ENCODE measurements around the gene GPC6.
"Not testable (repeated sequence)": the region's sequence is repeated elsewhere in the genome, so short reads cannot be mapped to it uniquely, and the experiment has no call there.

The GPC6 gene

DNA sequence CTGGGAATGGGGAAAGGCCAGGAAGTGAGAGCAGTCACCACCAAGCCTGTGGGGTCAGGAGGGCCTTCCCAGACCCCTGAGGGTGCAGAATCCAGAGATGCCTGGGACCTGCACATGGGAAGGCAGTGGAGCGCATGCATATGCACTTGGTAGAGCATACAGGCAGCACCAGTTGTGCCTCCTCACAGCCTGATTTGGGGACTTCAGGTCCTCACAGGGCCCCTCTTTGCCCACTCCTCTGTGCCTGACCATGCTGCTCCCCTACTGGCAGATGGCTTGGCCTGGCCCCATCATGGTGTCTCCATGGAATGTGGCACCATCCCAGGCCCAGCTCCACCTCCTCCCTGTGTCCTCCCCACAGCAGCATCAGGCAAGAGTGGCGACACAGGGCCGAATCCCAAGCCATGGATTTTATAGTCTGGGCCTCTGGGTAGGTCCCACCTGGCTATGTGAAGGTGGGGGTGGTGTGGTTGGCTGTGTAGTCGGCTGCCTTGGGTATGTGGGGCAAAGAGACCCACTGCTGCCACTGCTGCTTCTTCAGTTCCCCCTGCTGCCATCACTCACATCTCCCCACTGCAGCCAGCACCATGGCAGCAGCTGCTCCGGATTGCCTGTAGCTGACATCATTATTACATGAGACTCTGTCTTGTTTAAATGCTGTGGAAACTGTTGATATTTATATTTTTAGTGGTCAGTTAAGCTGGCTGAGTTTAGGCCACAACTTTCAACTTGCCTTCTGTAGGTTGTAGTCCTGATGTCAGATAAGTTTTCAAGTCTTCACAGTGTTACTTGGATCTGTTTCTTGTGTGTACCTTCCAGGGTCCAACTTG, 247.0 kb downstream of the GPC6 start:
- TF ChIP-seq, protein P1, sequence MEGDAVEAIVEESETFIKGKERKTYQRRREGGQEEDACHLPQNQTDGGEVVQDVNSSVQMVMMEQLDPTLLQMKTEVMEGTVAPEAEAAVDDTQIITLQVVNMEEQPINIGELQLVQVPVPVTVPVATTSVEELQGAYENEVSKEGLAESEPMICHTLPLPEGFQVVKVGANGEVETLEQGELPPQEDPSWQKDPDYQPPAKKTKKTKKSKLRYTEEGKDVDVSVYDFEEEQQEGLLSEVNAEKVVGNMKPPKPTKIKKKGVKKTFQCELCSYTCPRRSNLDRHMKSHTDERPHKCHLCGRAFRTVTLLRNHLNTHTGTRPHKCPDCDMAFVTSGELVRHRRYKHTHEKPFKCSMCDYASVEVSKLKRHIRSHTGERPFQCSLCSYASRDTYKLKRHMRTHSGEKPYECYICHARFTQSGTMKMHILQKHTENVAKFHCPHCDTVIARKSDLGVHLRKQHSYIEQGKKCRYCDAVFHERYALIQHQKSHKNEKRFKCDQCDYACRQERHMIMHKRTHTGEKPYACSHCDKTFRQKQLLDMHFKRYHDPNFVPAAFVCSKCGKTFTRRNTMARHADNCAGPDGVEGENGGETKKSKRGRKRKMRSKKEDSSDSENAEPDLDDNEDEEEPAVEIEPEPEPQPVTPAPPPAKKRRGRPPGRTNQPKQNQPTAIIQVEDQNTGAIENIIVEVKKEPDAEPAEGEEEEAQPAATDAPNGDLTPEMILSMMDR (conservative IDR thresholded peaks at IDR 0.05) = no peak
- no peak overlapping the region for H3K27ac ChIP-seq

DNA sequence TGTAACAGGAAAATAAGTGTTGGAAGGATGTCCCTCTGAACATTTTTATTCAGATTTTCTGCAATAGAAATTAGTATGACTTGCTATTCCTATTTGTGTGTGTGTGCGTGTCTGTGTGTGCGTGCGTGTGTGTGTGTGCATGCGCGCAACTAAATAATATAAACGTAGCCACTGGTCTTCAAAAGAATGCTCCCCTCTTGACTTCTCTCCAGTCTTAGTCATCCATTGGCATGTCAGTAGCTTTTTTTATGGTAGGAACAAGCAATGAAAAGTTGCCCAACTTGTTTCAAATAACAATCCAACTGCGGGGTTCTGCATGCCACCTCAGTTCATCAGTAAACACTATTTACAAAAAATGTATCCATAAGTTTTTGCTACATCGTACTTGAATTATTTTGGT, 249.6 kb downstream of the GPC6 start:
- TF ChIP-seq, protein P1 (conservative IDR thresholded peaks at IDR 0.05) = no peak
- H3K27ac ChIP-seq = no peak overlapping the region

GRCh38 chr13:93477238-93477637, 250.6 kb downstream of the GPC6 start:
- H3K27ac ChIP-seq = no peak overlapping the region
- TF ChIP-seq, protein P1 (conservative IDR thresholded peaks at IDR 0.05) = no peak

DNA sequence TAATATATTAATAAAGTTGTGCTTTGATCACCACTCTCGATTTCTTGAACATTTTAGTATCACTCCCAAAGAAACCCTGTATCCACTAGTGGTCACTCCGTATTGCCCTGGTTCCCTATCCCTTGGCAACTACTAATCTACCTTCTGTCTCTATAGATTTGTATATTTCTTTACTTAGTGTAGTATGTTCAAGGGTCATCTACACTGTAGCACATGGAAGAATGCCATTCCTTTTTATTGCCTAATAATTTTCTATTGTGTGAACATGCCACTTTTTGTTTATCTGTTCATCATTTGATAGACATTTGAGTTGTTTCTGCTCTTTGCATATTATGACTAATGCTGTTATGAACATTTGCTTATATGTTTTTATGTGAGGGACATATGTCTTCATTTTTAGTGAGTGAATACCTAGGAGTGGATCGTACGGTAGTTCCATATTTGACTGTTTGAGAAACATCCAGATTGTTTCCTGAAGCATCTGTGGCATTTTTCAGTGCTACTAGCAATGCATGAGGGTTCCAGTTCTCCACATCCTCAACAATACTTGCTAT, 254.0 kb downstream of the GPC6 start:
- no peak overlapping the region for H3K27ac ChIP-seq
- TF ChIP-seq, protein P1 (conservative IDR thresholded peaks at IDR 0.05) = no peak

DNA sequence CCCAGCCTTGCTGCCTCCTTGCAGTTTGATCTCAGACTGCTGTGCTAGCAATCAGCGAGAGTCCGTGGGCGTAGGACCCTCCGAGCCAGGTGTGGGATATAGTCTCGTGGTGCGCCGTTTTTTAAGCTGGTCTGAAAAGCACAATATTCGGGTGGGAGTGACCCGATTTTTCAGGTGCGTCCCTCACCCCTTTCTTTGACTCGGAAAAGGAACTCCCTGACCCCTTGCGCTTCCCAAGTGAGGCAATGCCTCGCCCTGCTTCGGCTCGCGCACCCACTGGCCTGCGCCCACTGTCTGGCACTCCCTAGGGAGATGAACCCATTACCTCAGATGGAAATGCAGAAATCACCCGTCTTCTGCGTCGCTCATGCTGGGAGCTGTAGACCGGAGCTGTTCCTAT, 269.5 kb downstream of the GPC6 start:
- H3K27ac ChIP-seq = not testable (repeated sequence)

GRCh38 chr13:93496985-93497673, 270.5 kb downstream of the GPC6 start:
- TF ChIP-seq, protein P1 (conservative IDR thresholded peaks at IDR 0.05) = no peak
- no peak overlapping the region for H3K27ac ChIP-seq

DNA sequence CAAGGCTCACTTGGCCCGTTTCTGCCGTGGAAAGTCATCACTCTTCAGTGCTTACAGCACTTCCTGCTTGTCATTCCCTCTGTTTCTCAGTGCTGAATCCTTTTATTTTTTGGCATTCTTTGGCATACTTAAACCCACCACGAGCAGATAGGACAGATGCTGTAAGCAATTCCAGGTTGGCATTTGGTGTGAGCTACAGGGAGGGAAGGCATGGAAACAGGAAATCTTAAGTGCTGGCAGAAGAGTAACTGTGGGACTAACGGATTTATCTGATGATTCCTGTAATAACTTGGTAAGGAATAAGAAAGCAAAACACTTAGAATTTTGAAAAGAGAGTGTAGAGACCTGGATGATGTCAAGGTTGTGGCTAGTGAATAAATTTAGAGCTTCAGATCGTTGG, 273.4 kb downstream of the GPC6 start:
- H3K27ac ChIP-seq = no peak overlapping the region
- TF ChIP-seq, protein P1 (conservative IDR thresholded peaks at IDR 0.05) = no peak
